Activated naive CD4-positive, alpha-beta T cell treated with anti-CD3 and anti-CD28 coated beads, Interleukin-2, amount 50 U/mL, for 24 hours (primary cell): ENCODE measurements around the gene PSD2.

Source experiments
- H3K27ac Mint-ChIP-seq: one replicate; pipeline ENCODE4 v1.8.0; 2021; ENCODE audit warnings: mild to moderate bottlenecking, mixed read lengths
- H3K27me3 Mint-ChIP-seq: one replicate; pipeline ENCODE4 v1.8.0; 2021; ENCODE audit warnings: mixed read lengths
- H3K36me3 Mint-ChIP-seq: one replicate; pipeline ENCODE4 v1.8.0; 2021; ENCODE audit warnings: mixed read lengths
- H3K4me1 Mint-ChIP-seq: one replicate; pipeline ENCODE4 v1.8.0; 2021; ENCODE audit warnings: mixed read lengths
- H3K4me3 Mint-ChIP-seq: one replicate; pipeline ENCODE4 v1.8.0; 2021; ENCODE audit warnings: mild to moderate bottlenecking, mixed read lengths
- H3K9me3 Mint-ChIP-seq: one replicate; pipeline ENCODE4 v1.8.0; 2021; ENCODE audit warnings: mixed read lengths

Gene PSD2

DNA sequence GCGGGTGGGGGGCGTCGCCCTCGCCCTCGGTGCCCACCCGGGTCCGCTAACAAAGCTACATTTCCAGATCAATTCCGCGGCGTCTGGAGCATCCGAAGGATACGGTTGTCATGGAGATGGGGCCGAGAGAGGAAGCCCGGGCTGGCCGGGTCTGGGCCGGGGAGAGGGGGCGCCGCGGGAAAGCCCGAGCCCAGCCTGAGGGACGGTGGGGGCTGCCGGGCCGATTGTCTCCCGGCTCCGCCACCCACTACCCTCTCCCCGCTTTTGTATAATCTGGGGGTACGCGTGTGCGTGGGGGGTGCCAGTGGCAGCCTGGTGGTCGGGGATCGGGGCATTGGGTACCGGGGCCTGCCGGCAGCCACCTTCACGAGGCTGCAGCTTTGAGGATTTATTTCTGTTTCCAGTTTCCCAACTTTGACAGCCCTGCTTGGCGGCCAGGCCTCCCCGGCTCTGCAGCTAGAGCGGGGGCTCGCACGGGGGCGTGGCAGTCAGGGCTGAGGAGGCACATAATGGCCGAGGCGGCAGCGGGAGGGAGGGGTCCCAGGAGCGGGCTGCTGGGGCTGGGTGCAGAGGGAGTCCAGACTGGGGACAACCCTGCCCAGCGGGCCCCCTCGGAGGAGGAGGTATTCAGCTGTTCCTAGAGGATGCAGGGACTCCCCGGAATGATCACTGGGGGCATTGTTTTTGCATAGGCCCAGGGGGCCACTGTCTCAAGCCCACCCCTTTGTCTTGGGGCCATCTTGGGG is 626 bp downstream of the PSD2 start:
- peak overlapping the region; percentile 23 for H3K4me3 Mint-ChIP-seq
- peaks cover 40% of the 10 kb centered on the region for H3K27me3 Mint-ChIP-seq
- H3K36me3 Mint-ChIP-seq: no peaks in the 10 kb centered on the region
- no peaks in the 10 kb centered on the region for H3K4me1 Mint-ChIP-seq
- no peaks in the 10 kb centered on the region for H3K9me3 Mint-ChIP-seq
- H3K27ac Mint-ChIP-seq: no peak overlapping the region

DNA sequence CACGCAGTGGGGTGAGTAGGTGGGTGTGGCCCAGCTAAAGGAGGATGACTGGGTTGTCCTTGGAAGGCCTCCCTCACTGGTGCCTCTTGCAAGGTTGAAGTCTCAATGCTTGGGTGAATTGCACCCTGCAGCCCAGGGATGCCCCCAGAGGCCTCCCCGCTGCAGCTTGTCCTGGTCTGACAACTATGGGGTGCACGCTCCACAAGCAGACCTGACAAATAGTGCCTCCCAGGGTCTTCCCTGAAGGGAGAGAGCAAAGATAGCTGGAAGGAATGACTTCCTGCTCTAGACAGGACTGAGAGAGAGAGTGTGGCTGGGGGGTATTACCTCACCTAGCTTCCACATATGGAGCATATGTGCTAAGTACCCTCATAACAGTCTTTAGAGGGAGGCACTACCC is 1.7 kb downstream of the PSD2 start:
- H3K4me1 Mint-ChIP-seq: no peaks in the 10 kb centered on the region
- no peak overlapping the region for H3K4me3 Mint-ChIP-seq
- H3K36me3 Mint-ChIP-seq: no peaks in the 10 kb centered on the region
- H3K27me3 Mint-ChIP-seq: peaks cover 47% of the 10 kb centered on the region
- no peak overlapping the region for H3K27ac Mint-ChIP-seq
- no peaks in the 10 kb centered on the region for H3K9me3 Mint-ChIP-seq

DNA sequence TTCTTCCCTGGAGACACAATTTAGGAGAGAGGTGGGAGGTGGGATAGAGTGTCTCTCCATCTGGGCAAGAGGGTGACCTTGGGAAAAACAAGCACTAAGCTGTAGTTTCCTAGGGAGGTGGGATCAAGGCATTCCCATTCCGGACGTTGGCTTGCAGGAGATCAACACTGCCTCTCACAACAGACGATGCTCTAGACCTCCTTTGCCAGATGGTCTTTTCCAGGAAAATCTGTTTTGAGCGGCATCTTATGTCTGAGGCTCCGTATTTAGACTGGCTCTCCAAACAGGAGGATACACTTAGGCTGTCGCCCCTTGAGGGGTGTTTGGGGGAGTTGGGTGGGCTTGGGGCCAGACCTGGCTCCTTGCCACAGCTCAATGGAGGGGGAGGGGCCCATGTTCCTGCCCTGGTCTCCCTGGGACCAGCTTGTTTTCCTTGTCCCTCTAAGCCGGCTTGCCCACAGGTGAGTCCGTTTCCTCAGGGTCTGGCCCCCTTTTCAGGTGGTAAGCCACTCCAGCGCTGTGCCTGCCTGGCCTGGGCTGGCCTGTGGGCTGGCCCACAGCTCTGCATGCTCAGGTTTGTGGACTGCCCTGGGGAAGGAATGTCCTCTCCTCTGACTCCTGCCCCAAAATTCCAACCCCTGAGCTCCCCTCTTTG is 2.4 kb downstream of the PSD2 start:
- H3K4me1 Mint-ChIP-seq: no peaks in the 10 kb centered on the region
- no peak overlapping the region for H3K27ac Mint-ChIP-seq
- H3K9me3 Mint-ChIP-seq: no peaks in the 10 kb centered on the region
- no peaks in the 10 kb centered on the region for H3K36me3 Mint-ChIP-seq
- no peak overlapping the region for H3K4me3 Mint-ChIP-seq
- H3K27me3 Mint-ChIP-seq: peaks cover 44% of the 10 kb centered on the region

- Mint-ChIP-seq H3K9me3 (no peaks in the 10 kb centered on the region), H3K27me3 (peaks cover 44% of the 10 kb centered on the region), H3K4me3 (no peak overlapping the region), H3K36me3 (no peaks in the 10 kb centered on the region), H3K27ac (no peak overlapping the region), H3K4me1 (no peaks in the 10 kb centered on the region)
Measured at GRCh38 chr5:139798883-139799282, 3.3 kb downstream of the PSD2 start.

DNA sequence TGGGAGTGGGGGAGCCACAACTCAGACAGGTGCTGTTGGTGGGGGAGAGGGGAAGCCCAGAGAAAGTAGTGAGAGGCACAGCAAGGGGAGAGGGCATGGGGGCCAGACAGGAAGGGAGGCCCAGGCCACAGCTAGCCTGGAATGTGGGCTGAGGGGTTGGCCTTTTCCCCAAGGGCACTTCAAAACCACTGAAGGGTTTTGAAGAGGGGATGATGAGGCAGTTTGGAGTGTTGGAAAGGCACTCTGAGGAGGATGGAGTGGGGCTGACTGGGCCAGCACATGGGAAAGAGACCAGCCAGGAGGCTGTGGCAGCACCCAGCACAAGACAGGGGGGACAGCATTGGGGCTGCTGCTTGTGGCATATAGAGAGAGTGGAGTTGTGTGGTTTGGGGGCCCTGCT is 3.8 kb downstream of the PSD2 start:
- H3K27ac Mint-ChIP-seq: no peak overlapping the region
- H3K36me3 Mint-ChIP-seq: no peaks in the 10 kb centered on the region
- peaks cover 39% of the 10 kb centered on the region for H3K27me3 Mint-ChIP-seq
- no peak overlapping the region for H3K4me3 Mint-ChIP-seq
- no peaks in the 10 kb centered on the region for H3K9me3 Mint-ChIP-seq
- H3K4me1 Mint-ChIP-seq: no peaks in the 10 kb centered on the region

DNA sequence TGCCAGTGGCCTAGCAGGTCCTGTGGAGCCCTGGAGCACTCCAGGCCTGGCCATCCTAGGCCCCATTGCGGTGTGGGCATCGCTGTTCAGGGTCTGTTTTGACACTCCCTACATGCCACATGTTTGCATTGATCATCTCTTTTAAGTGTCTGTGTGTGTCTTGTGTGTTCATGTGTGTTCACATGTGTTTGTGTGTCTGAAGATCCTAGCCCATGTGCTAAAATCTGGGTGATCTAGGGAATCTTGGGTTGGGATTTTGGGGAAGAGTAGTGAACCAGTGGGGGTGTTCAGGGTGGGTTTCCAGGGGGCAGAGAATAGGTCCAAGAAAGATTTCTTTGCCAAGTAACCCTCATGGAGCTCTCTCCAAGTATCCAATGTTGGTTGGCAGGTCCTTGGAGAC is 8.4 kb downstream of the PSD2 start:
- no peak overlapping the region for H3K4me3 Mint-ChIP-seq
- H3K4me1 Mint-ChIP-seq: no peaks in the 10 kb centered on the region
- H3K27ac Mint-ChIP-seq: no peak overlapping the region
- H3K27me3 Mint-ChIP-seq: peaks cover 21% of the 10 kb centered on the region
- no peaks in the 10 kb centered on the region for H3K9me3 Mint-ChIP-seq
- H3K36me3 Mint-ChIP-seq: no peaks in the 10 kb centered on the region

- no peaks in the 10 kb centered on the region for H3K36me3 Mint-ChIP-seq
- no peak overlapping the region for H3K27ac Mint-ChIP-seq
- H3K27me3 Mint-ChIP-seq: peaks cover 17% of the 10 kb centered on the region
- no peaks in the 10 kb centered on the region for H3K4me1 Mint-ChIP-seq
- no peaks in the 10 kb centered on the region for H3K9me3 Mint-ChIP-seq
- H3K4me3 Mint-ChIP-seq: no peak overlapping the region
Measured at GRCh38 chr5:139804800-139805397, 9.3 kb downstream of the PSD2 start.

DNA sequence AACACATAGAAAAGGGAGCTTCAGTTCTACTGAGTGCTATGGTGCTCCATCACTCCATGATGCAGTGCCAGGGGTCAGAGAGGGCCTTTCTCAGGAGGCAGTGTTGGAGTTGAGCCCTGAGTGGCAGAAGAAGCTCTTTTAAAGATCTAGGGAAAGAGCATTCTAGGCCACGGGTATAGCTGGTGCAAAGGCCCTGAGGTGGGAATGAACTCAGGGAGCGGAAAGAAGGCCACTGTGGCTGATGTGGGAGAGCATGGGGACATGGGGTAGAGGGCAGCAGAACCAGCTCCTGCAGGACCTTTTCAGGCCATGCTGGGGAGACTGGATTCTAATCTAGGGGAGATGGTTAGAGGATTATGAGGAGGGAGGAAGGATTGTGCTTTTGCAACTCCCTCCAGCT is 9.9 kb downstream of the PSD2 start:
- Mint-ChIP-seq H3K4me1 (no peaks in the 10 kb centered on the region), H3K9me3 (no peaks in the 10 kb centered on the region), H3K27me3 (peaks cover 14% of the 10 kb centered on the region), H3K4me3 (no peak overlapping the region), H3K36me3 (no peaks in the 10 kb centered on the region), H3K27ac (no peak overlapping the region)

DNA sequence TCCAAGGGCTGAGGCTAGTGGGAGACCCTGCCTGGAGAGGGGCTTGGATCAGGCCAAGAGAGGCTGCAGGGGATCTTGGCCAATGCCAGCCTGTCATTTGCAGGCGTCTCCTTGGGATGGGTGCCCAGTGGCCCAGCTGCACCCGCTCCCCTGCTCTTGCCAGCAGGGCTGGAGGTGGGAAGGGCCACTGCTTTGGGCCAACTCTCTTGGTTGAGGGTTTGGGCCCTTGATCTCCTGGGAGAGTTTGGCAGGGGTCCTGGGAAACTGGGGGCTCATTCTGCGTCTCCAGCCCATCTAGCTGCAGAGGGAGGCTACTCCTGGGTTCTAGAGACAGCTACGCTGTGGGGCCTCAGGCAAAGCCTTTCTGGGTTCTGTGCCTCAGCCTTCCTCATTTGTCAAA is 10.5 kb downstream of the PSD2 start:
- Mint-ChIP-seq H3K9me3 (no peaks in the 10 kb centered on the region), H3K4me1 (no peaks in the 10 kb centered on the region), H3K36me3 (no peaks in the 10 kb centered on the region), H3K27ac (no peak overlapping the region), H3K4me3 (no peak overlapping the region), H3K27me3 (peaks cover 13% of the 10 kb centered on the region)

DNA sequence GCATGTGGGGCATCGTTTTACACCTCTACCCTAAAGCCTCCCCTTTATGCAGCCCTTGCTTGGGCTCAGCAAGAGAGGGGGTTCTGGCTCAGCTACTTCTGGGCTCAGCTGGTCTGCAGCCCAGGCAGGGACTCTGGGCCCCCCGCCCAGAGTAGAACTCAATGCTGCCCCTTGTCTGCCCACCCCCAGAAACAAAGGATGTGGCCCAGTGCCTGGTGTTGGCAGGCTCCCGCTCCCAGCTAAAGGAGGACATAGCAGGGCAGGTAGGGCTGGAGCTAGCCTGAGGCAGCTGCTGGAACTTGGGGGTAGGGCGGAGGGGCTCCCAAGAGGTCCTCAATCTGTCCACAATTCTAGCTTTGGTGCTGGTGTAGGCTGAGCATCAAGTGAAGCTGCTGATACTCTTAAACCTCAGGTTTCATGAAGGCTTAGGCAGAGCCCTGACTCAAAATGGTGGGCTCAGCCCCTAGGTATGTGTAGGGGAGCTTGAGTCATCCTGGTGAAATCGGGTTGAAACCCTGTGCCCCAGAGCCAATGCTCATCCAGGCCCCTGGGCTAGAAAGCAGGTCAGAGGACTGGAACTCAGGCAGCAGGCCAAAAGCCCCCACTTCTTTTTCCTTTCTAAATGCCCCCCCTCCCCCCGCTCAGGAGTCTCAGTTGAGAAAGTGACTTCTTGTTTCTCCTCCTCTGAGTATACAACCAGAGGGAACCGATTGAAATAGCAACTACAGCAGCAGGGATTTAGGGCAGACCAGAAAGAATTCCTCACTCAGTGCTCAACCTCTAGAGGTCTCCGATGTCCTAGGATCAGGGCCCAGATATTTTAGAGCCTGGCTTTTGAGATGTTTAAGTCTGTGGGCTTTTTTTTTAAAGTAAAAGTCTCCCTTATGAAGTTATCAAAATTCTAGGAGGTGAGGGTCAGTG is 11.4 kb downstream of the PSD2 start:
- H3K9me3 Mint-ChIP-seq: no peaks in the 10 kb centered on the region
- H3K36me3 Mint-ChIP-seq: no peaks in the 10 kb centered on the region
- no peak overlapping the region for H3K27ac Mint-ChIP-seq
- H3K27me3 Mint-ChIP-seq: peaks cover 5% of the 10 kb centered on the region
- H3K4me1 Mint-ChIP-seq: no peaks in the 10 kb centered on the region
- no peak overlapping the region for H3K4me3 Mint-ChIP-seq

GRCh38 chr5:139807647-139808030 is 12.0 kb downstream of the PSD2 start:
- H3K36me3 Mint-ChIP-seq: no peaks in the 10 kb centered on the region
- no peaks in the 10 kb centered on the region for H3K9me3 Mint-ChIP-seq
- no peak overlapping the region for H3K27ac Mint-ChIP-seq
- H3K4me3 Mint-ChIP-seq: no peak overlapping the region
- no peaks in the 10 kb centered on the region for H3K4me1 Mint-ChIP-seq
- H3K27me3 Mint-ChIP-seq: peaks cover 5% of the 10 kb centered on the region

DNA sequence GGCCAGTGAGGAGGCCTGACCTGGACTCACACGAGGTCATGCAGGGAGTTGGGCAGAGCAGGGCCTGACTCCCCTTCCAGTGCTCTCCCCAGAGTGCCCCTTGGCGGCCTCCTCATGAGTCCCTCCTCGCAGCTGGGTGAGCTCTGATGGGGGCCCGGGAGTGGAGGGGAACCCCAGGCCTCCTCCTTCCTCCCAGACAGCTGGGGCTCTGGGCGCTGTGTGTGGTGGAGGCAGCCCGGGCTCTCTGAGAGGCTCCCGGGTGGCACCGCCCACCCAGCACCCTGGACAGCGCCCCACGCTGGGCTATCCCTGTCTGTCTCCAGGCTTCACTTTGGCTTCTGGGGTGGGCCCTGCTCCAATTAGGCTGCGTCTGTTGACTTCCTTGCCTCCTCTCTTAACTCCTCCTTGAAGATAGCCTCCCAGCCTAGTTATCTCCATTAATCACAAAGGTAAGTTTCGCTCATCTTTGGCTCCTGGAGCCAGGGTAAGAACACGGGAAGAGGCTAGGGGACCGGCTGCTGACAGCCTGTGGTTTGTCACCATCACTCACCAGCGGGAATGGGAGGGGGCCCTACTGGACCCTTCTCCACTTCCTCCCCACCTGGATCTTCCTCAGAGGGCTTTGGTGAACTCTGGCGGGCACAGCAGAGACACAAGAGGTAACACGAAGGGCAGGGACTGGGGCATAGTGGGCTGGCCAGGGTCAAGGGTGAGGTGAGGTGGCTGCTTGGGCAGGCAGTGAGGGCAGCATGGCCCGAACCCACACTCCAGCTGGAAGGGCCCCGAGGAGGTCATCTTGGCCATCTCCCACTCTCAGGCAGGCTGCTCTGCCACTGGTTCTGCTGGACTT is 13.1 kb downstream of the PSD2 start:
- no peak overlapping the region for H3K4me3 Mint-ChIP-seq
- no peaks in the 10 kb centered on the region for H3K4me1 Mint-ChIP-seq
- no peaks in the 10 kb centered on the region for H3K9me3 Mint-ChIP-seq
- H3K27me3 Mint-ChIP-seq: peaks cover 5% of the 10 kb centered on the region
- no peaks in the 10 kb centered on the region for H3K36me3 Mint-ChIP-seq
- no peak overlapping the region for H3K27ac Mint-ChIP-seq

DNA sequence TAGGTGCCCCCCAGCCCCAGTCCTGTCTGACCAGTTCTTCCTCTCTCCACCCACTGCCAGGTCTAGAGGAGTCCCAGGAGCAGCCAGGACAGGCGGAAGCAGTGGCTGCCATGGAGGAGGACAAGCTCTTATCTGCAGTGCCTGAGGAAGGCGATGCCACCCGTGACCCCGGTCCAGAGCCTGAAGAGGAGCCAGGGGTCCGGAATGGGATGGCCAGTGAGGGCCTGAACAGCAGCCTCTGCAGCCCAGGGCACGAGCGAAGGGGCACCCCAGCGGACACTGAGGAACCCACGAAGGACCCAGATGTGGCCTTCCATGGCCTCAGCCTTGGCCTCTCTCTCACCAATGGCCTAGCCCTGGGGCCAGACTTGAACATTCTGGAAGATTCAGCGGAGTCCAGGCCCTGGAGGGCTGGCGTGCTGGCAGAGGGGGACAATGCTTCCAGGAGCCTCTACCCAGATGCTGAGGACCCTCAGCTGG is 13.8 kb downstream of the PSD2 start:
- H3K4me1 Mint-ChIP-seq: no peaks in the 10 kb centered on the region

GRCh38 chr5:139810341-139811273 is 15.0 kb downstream of the PSD2 start:
- Mint-ChIP-seq H3K4me3 (no peak overlapping the region), H3K9me3 (no peaks in the 10 kb centered on the region), H3K27ac (no peak overlapping the region), H3K27me3 (peaks cover 5% of the 10 kb centered on the region), H3K4me1 (no peaks in the 10 kb centered on the region), H3K36me3 (no peaks in the 10 kb centered on the region)

More for the DNA sequence above, 13.8 kb downstream of the PSD2 start:
- Mint-ChIP-seq H3K36me3 (no peaks in the 10 kb centered on the region), H3K27me3 (peaks cover 5% of the 10 kb centered on the region), H3K4me3 (no peak overlapping the region), H3K27ac (no peak overlapping the region), H3K9me3 (no peaks in the 10 kb centered on the region)
